ENCODE results near the gene ZNF669.

DNA sequence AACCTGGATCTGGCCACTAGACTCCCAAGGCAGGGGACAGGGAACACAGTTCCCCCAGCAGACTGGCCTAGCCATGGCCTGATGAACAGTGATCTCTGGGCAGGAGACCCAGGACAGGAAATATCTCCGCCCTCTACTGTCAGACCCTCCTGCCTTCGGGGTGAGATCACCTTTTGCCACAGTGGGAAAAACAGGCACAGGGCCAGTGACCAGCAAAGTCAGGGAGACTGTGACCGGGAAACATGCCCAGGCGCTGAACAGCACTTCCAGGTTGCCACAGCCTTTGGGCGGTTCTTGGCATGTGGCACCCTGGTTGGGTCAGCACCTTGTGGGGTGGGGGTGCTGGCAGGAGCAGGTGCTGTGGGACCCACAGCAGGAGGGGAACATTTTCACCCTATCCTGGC, 8.9 kb upstream of the ZNF669 start:
- TF ChIP-seq, protein P1, sequence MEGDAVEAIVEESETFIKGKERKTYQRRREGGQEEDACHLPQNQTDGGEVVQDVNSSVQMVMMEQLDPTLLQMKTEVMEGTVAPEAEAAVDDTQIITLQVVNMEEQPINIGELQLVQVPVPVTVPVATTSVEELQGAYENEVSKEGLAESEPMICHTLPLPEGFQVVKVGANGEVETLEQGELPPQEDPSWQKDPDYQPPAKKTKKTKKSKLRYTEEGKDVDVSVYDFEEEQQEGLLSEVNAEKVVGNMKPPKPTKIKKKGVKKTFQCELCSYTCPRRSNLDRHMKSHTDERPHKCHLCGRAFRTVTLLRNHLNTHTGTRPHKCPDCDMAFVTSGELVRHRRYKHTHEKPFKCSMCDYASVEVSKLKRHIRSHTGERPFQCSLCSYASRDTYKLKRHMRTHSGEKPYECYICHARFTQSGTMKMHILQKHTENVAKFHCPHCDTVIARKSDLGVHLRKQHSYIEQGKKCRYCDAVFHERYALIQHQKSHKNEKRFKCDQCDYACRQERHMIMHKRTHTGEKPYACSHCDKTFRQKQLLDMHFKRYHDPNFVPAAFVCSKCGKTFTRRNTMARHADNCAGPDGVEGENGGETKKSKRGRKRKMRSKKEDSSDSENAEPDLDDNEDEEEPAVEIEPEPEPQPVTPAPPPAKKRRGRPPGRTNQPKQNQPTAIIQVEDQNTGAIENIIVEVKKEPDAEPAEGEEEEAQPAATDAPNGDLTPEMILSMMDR (conservative IDR thresholded peaks at IDR 0.05 in 1 of 2, IDR thresholded peaks at IDR 0.05 in 1 of 2; ENCODE audit: extremely low read depth in 1 of 2, insufficient read depth in 1 of 2, low read depth in 1 of 2, low read length in 2 of 2): no peak
- TF ChIP-seq EZH2 (IDR thresholded peaks at IDR 0.05; ENCODE audit: borderline replicate concordance, low read length): no peak
